Measurements from ENCODE around the gene DNAH6. TPM values are rescaled to one million over a fixed set of nuclear protein-coding genes. Genes with fewer than 3 reads are reported as not detected.

The DNAH6 gene
- total RNA-seq, 1 experiment from 2014 or later, result 1.6 TPM

DNA sequence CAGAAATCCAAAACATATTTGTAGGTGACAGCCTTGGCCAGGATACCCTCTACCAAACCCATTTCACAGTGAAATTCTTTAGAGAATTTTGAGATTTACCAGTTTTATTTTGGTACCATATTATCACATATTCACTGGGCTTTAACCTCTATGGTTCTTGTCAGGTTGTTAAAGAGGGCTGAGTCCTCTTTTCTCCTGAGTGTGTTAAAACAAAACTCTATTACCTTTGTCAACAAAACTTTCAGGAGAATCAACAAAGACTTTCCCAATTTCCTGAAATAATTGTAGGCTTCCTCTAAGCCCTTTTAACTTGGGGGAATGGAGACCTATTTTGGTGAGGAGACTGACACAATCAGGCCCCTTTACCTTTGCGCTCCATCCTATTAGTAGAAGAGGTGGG lies 209.4 kb downstream of the DNAH6 start (continued):
- TF ChIP-seq TCF7L2 (IDR thresholded peaks at IDR 0.05; ENCODE audit: borderline replicate concordance, extremely low read depth, insufficient read depth, insufficient read length) (no peak), RAD21 (IDR thresholded peaks at IDR 0.05; ENCODE audit: low read depth) (no peak), SIN3A (IDR thresholded peaks at IDR 0.05; ENCODE audit: low read depth) (no peak), YY1 (IDR thresholded peaks at IDR 0.05; ENCODE audit: extremely low read depth, insufficient replicate concordance, low read depth, low read length) (no peak), POLR2A (IDR thresholded peaks at IDR 0.05; ENCODE audit: borderline replicate concordance, extremely low read depth, insufficient read depth, insufficient read length) (no peak), SP1 (IDR thresholded peaks at IDR 0.05; ENCODE audit: low read depth) (no peak), EZH2phosphoT487 (IDR thresholded peaks at IDR 0.05; ENCODE audit: borderline replicate concordance) (no peak), SRF (IDR thresholded peaks at IDR 0.05; ENCODE audit: low read depth) (no peak)

DNA sequence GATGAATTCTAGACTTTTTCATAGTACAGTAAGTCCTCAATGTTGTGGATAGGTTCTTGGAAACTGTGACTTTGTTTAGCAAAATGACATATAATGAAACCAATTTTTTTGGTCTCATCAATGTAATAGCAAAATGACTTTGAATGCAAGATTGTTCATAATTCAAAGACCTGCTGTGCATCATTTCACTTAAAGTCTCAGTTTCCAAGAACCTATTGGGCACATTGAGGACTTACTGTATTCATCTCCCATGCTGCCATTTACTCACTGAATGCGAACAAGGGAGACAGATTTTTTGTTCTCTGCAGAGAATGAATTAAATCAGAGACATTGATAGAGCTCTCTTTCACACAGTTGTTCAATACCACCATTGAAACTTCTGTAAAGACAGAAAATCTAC lies 211.0 kb downstream of the DNAH6 start:
- no peaks in the 10 kb centered on the region for H3K36me3 ChIP-seq (ENCODE audit: control insufficient read depth in 1 of 2, insufficient read depth in 2 of 2, low read length in 2 of 2)
- no peaks in the 10 kb centered on the region for H3K27me3 ChIP-seq (ENCODE audit: insufficient read depth, low read length)
- H3K9ac ChIP-seq (ENCODE audit: low read length), result no peak overlapping the region
- no peaks in the 10 kb centered on the region for H4K20me1 ChIP-seq (ENCODE audit: insufficient read depth)
- H3K9me2 ChIP-seq (ENCODE audit: insufficient read depth), result no peaks in the 10 kb centered on the region
- TF ChIP-seq POLR2AphosphoS5 (IDR thresholded peaks at IDR 0.05; ENCODE audit: low read depth, low read length), result no peak
- TF ChIP-seq ZFX (IDR thresholded peaks at IDR 0.05), result no peak
- TF ChIP-seq EGR1 (IDR thresholded peaks at IDR 0.05; ENCODE audit: low read depth), result no peak
- TF ChIP-seq YY1 (IDR thresholded peaks at IDR 0.05; ENCODE audit: extremely low read depth, insufficient replicate concordance, low read depth, low read length), result no peak
- no peak overlapping the region for H3K4me3 ChIP-seq (replicated peaks in 1 of 2; ENCODE audit: low read depth in 1 of 2, low read length in 2 of 2)
- no peaks in the 10 kb centered on the region for H3K79me2 ChIP-seq (ENCODE audit: insufficient read depth, low read length)
- ATAC-seq (no peak), DNase-seq (ENCODE audit: low read depth, low spot score) (no peak)
- no peaks in the 10 kb centered on the region for H3K9me3 ChIP-seq (ENCODE audit: control insufficient read depth in 1 of 2, insufficient read depth in 1 of 2, low read depth in 1 of 2, low read length in 2 of 2)
- H3K27ac ChIP-seq (ENCODE audit: low read depth, low read length), result no peak overlapping the region
- CTCF ChIA-PET, result no interaction called here
- H2AFZ ChIP-seq (ENCODE audit: low read depth, low read length, poor library complexity, severe bottlenecking), result no peak overlapping the region
- RAD21 ChIA-PET (ENCODE audit: low non-redundant PET in 1 of 2, low total read pairs in 2 of 2, uncharacterized antibody in 2 of 2, unreplicated experiment in 2 of 2), result no interaction called here
- no TSS peak for BruUV-seq (replicated peaks)
- H3K4me2 ChIP-seq (ENCODE audit: low read length), result no peak overlapping the region
- POLR2A ChIA-PET, result no interaction called here
- intact Hi-C loops (cut with micrococcal nuclease), result no loop called here
- H3K4me1 ChIP-seq (ENCODE audit: control insufficient read depth in 1 of 2, insufficient read depth in 2 of 2, low read length in 2 of 2), result no peaks in the 10 kb centered on the region

DNA sequence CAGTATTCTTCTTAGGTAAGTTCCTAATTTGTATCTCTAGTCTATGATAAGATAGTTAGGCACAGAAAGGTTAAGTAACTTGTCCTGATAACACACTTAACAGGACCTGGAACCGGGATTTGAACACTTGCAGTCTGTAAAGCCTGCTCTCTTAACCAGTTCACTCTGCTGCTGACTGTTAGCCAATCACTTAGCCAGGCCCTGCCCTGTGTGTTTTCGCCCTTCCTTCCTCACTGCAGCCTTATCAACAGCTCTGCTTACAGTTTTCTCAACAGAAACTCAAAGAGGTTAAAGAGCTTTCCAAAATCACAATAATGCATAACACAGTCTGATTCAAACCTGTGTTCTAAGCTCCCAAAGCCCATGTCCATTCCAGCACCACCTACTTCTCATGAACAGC lies 212.9 kb downstream of the DNAH6 start:
- ChIA-PET POLR2A (no interaction called here), RAD21 (ENCODE audit: low non-redundant PET in 1 of 2, low total read pairs in 2 of 2, uncharacterized antibody in 2 of 2, unreplicated experiment in 2 of 2) (no interaction called here), CTCF (no interaction called here)
- H3K4me3 ChIP-seq (replicated peaks in 1 of 2; ENCODE audit: low read depth in 1 of 2, low read length in 2 of 2), result no peak overlapping the region
- intact Hi-C loops (cut with micrococcal nuclease), result no loop called here
- H3K27ac ChIP-seq (ENCODE audit: low read depth, low read length), result no peak overlapping the region
- DNase-seq (ENCODE audit: low read depth, low spot score), result no peak
- no peaks in the 10 kb centered on the region for H3K9me2 ChIP-seq (ENCODE audit: insufficient read depth)
- H3K4me2 ChIP-seq (ENCODE audit: low read length), result no peak overlapping the region
- no peaks in the 10 kb centered on the region for H3K9me3 ChIP-seq (ENCODE audit: control insufficient read depth in 1 of 2, insufficient read depth in 1 of 2, low read depth in 1 of 2, low read length in 2 of 2)
- H4K20me1 ChIP-seq (ENCODE audit: insufficient read depth), result no peaks in the 10 kb centered on the region
- no peak for ATAC-seq
- no peaks in the 10 kb centered on the region for H3K79me2 ChIP-seq (ENCODE audit: insufficient read depth, low read length)
- no peak overlapping the region for H2AFZ ChIP-seq (ENCODE audit: low read depth, low read length, poor library complexity, severe bottlenecking)
- H3K36me3 ChIP-seq (ENCODE audit: control insufficient read depth in 1 of 2, insufficient read depth in 2 of 2, low read length in 2 of 2), result no peaks in the 10 kb centered on the region
- no peaks in the 10 kb centered on the region for H3K27me3 ChIP-seq (ENCODE audit: insufficient read depth, low read length)
- H3K9ac ChIP-seq (ENCODE audit: low read length), result no peak overlapping the region
- no peaks in the 10 kb centered on the region for H3K4me1 ChIP-seq (ENCODE audit: control insufficient read depth in 1 of 2, insufficient read depth in 2 of 2, low read length in 2 of 2)
- no TSS peak for BruUV-seq (replicated peaks)
- TF ChIP-seq EZH2 (IDR thresholded peaks at IDR 0.05) (no peak), ELF1 (IDR thresholded peaks at IDR 0.05; ENCODE audit: borderline replicate concordance, low read depth) (no peak), RAD21 (IDR thresholded peaks at IDR 0.05; ENCODE audit: low read depth) (no peak), YY1 (IDR thresholded peaks at IDR 0.05; ENCODE audit: extremely low read depth, insufficient replicate concordance, low read depth, low read length) (no peak), SIN3A (IDR thresholded peaks at IDR 0.05; ENCODE audit: low read depth) (no peak), TCF7L2 (IDR thresholded peaks at IDR 0.05; ENCODE audit: borderline replicate concordance, extremely low read depth, insufficient read depth, insufficient read length) (no peak), FOSL1 (IDR thresholded peaks at IDR 0.05; ENCODE audit: low read depth) (no peak), CBX3 (IDR thresholded peaks at IDR 0.05; ENCODE audit: low read depth) (no peak)
- TF ChIP-seq, protein P1, sequence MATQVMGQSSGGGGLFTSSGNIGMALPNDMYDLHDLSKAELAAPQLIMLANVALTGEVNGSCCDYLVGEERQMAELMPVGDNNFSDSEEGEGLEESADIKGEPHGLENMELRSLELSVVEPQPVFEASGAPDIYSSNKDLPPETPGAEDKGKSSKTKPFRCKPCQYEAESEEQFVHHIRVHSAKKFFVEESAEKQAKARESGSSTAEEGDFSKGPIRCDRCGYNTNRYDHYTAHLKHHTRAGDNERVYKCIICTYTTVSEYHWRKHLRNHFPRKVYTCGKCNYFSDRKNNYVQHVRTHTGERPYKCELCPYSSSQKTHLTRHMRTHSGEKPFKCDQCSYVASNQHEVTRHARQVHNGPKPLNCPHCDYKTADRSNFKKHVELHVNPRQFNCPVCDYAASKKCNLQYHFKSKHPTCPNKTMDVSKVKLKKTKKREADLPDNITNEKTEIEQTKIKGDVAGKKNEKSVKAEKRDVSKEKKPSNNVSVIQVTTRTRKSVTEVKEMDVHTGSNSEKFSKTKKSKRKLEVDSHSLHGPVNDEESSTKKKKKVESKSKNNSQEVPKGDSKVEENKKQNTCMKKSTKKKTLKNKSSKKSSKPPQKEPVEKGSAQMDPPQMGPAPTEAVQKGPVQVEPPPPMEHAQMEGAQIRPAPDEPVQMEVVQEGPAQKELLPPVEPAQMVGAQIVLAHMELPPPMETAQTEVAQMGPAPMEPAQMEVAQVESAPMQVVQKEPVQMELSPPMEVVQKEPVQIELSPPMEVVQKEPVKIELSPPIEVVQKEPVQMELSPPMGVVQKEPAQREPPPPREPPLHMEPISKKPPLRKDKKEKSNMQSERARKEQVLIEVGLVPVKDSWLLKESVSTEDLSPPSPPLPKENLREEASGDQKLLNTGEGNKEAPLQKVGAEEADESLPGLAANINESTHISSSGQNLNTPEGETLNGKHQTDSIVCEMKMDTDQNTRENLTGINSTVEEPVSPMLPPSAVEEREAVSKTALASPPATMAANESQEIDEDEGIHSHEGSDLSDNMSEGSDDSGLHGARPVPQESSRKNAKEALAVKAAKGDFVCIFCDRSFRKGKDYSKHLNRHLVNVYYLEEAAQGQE (IDR thresholded peaks at IDR 0.05; ENCODE audit: low read depth), result no peak
